Stimulated activated CD4-positive, alpha-beta T cell treated with anti-CD3 and anti-CD28 coated beads, Interleukin-15, amount 100 ng/mL, for 24 hours (primary cell): ENCODE measurements around the gene PTOV1.
"Not testable (repeated sequence)": the region's sequence is repeated elsewhere in the genome, so short reads cannot be mapped to it uniquely, and the experiment has no call there.

Source experiments
- DNase-seq: peaks from one replicate; pipeline ENCODE4 v3.0.0-alpha.2; 2020

Gene PTOV1

GRCh38 chr19:49818649-49819370 is 32.1 kb upstream of the PTOV1 start:
- DNase-seq = no peak

GRCh38 chr19:49819452-49820115 is 31.4 kb upstream of the PTOV1 start:
- not testable (repeated sequence) for DNase-seq

DNA sequence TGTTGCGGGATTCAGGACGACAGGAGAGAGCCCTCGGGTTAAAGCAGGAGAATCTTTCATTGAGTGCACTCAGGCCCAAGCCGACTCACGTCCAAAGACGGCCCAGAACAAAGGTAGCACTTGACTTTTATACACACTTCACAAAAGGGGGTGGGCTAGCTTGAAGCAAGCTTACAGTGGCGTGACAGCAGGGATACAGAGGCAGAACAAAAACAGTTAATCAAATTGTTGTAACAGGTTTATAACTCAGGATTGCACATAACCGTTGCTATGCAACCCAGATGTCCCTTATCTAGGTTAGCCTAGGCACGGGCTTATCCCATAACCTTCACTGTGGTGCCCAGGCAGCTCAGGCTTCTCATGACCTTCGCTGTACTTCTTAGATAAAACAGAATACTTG is 30.8 kb upstream of the PTOV1 start:
- DNase-seq = no peak

- no peak for DNase-seq
These were observed 27.5 kb upstream of the PTOV1 start for GRCh38 chr19:49823472-49823871.

DNA sequence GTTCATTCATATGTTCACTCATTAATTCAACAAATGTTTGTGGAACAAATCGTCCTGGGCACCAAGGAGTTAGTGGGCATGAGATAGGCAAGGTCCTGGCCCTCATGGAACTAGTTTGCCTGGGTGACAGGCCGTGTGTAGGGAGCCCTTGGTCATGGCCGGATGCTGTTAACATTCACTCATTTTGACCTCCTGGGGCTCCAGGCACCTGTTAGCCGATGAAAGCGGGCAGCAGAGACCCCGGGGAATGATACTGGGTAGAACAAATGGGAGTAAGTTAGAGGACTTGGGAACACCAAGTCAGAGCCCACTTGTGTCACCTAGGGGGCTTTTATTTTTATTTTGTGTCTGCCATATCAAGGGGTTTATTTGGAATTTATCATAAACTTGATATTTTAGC is 26.3 kb upstream of the PTOV1 start:
- no peak for DNase-seq

DNA sequence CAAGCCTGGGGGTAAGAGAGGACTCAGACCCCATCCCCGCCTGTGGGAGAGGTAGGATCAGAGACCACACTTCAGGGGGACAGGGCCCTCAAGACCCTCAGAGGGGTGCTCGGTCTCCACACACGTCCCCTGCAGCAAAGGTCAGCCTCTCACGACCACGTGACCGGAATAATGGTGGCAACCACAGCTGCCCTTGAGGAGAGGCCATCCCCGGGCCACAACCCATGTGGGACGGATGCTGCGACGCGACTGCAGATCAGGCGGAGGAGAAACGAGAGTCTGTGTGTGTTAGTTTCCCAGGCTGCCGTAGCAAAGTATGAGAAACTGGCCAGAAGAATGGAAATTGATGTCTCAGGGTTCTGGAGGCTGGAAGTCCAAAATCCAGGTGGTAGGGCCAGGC is 23.9 kb upstream of the PTOV1 start:
- no peak for DNase-seq

DNA sequence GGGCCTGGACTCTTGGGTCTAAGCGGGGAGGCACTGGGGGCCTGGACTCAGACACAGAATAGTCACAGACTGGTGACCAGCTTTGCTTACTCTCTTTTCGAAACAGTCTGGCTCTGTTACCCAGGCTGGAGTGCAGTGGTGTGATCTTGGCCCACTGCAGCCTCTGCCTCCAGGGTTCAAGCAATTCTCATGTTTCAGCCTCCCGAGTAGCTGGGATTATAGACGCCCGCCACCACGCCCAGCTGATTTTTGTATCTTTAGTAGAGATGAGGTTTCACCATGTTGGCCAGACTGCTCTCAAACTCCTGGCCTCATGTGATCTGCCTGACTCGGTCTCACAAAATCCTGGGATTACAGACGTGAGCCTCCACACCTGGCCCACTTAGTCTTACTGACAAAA is 21.8 kb upstream of the PTOV1 start:
- no peak for DNase-seq

- no peak for DNase-seq
These were observed 21.2 kb upstream of the PTOV1 start for GRCh38 chr19:49829721-49830120.

DNA sequence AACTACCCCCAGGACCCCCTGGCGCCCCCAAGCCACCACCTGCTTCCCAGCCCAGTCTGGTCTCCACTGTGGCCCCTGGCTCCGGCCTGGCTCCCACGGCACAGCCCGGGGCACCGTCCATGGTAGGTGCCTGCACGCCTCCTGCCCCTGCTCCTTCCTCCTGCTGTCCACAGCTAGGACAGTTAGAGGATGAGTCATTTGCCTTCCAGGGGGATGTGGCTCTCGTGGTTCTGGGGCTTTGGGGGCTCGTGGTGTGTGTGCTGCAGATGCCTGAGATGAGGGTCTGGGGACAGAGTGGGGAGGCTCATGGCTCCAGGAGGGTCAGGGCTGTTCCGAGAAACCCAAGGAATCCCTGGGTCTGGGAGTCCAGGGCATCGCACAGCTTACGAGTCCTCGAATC is 20.2 kb upstream of the PTOV1 start:
- DNase-seq = no peak

DNA sequence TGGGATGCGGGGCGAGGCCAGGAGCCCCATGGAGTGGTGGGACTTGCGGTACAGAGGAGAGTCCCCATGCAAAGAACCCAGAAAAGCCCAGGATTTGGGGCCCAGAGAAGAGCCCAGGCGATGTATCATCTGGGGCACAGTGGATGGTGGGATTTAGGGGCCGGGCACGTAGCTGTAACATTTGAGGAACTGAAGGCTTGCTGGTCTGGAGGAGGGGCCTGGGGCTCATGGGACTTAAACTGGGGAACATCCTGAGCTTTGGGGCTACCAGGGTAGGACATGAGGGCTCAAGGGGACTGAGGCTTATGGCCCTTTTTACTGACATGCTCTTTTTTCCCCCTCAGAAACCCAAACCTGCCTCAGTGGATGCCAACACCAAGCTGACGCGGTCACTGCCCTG is 19.4 kb upstream of the PTOV1 start:
- no peak for DNase-seq

GRCh38 chr19:49832556-49832955 is 18.4 kb upstream of the PTOV1 start:
- DNase-seq = no peak

GRCh38 chr19:49833599-49833998 is 17.4 kb upstream of the PTOV1 start:
- no peak for DNase-seq

DNA sequence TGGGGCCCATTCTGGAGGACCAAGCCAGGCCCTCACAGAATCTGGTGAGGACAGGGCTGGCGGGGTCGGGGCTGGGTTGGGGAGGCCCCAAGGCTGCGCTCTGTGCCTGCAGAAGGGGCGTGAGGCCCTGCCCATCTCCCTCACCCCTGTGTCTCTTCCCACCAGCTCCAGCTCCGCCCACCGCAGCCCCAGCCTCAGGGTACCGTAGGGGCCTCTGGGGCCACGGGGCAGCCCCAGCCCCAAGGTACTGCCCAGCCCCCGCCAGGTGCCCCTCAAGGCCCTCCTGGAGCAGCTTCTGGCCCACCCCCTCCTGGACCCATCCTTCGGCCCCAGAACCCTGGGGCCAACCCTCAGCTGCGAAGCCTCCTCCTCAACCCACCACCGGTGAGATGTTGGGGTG is 15.4 kb upstream of the PTOV1 start:
- DNase-seq = no peak

DNA sequence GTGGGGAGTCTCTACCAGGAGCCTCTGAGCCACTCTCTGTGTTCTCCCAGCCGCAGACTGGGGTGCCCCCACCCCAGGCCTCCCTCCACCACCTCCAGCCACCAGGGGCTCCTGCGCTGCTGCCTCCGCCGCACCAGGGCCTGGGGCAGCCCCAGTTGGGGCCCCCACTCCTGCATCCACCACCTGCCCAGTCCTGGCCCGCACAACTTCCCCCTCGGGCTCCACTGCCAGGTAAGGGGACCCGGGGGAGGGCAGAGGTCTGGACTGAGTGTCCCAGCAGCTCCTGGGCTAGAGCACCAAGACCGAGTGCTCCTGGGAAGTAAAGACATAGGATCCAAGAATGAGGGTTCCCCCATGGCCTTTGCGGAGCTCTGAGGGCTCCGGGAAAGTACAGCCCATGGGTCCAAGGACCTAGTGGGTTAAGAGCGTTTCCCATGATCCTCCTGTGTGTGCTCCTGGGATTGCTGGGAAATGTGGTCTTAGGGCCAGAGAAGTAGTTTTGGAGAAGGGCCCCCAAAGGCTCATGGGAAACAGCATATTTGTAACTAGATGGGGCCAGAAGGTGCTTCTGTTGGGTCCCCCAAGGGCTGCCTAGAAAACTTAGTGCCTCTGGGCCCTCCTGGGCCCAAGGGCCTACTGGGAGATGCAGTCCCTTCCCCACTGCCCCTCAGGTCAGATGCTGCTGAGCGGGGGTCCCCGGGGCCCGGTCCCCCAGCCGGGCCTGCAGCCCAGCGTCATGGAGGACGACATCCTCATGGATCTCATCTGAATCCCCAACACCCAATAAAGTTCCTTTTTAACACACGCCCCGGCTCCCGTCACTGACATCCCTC is 14.6 kb upstream of the PTOV1 start:
- DNase-seq = no peak

DNA sequence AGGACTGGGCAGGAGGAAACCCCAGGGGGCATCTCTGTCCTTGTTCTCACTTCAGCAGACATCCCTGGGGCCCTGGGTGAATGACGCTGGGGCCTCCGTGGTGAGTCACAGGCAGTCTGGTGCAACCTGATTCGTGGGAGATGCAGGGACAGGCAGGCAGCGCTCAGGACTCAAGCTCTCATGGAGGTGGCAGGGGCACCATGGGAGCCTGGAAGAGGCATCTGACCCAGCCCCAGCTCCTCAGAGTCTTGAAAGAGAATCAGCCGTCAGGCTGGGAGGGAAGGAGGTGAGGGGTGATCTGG is 14.0 kb upstream of the PTOV1 start:
- DNase-seq = no peak

DNA sequence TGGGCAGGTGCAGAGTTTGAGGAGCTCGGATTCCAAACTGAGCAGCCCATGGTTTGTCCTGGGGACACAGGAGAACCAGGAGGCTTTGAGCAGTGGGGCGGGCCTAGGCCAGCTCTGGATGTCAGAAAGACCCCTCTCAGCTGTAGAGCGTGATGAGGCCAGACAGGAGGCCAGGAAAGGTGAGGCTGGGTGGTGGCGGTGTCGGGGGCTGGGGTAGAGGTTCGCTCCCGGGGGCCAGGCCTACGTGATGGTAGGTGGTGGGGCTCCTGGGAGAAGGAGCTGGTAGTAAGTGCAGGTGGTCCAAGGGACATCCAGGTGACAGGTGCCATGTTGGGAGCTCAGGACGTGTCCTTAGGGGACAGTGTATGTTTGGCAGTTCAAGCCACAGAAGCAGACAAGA is 13.5 kb upstream of the PTOV1 start:
- DNase-seq = no peak

- no peak for DNase-seq
These were observed 11.9 kb upstream of the PTOV1 start for GRCh38 chr19:49838885-49839588.

DNA sequence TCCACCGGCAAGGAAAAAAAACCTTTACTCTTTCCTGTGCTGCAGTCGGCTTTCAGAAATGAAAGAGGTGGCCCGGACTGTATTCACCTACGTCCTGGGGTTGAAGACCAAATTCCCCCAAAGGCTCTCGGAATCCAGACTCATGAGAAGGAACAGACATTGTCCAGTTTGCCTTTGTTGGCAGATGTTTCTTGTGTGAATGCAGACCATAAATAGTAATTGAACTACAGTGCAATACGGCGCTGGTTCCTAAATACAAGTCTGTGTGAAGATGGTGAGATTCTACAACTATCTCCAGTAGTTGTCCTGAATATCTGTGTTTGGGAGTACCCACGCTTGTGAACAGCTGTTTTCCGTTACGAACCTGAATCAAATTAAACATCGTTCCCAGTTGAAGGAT is 11.2 kb upstream of the PTOV1 start:
- DNase-seq = no peak

GRCh38 chr19:49840321-49840720 is 10.6 kb upstream of the PTOV1 start:
- no peak for DNase-seq

DNA sequence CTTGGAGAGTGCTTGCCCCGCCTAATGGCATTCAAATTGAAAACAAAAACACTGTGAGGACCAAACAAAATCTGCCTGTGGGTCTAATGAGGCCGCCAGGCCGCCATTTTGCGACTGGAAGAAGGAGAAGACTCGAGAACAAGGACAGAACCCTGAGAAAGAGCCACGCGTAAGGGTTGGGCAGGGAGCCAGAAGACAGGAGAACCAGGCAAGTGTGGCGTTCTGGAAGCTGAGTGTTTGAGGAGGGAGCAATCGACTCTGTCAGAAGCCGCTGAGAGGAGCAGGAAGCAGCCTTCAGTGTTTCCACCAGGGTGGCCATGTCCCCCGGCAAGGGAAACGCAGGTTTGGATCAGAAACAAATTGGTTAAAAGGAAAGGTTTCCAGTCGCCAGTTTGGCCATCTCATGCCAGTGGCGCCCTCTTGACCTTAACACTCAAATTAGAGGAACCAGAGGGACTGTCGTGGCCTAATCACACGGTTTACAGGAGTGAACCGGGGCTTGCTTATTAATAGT is 10.2 kb upstream of the PTOV1 start:
- no peak for DNase-seq

DNA sequence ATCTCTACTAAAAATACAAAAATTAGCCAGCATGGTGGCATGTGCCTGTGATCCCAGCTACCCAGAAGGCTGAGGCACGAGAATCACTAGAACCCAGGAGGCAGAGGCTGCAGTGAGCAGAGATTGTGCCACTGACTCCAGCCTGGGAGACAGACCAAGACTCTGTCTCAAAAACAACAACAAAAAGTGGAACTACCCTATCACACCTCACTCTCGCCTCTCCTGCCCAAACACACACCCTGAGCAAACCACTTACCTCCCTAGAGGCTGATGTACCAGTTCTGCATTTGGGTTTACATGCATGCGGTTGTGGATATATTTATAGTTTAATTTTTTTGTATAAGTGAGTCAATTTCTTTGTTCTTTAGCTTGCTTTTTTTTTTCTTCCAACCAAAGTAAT is 7.7 kb upstream of the PTOV1 start:
- DNase-seq = no peak

DNA sequence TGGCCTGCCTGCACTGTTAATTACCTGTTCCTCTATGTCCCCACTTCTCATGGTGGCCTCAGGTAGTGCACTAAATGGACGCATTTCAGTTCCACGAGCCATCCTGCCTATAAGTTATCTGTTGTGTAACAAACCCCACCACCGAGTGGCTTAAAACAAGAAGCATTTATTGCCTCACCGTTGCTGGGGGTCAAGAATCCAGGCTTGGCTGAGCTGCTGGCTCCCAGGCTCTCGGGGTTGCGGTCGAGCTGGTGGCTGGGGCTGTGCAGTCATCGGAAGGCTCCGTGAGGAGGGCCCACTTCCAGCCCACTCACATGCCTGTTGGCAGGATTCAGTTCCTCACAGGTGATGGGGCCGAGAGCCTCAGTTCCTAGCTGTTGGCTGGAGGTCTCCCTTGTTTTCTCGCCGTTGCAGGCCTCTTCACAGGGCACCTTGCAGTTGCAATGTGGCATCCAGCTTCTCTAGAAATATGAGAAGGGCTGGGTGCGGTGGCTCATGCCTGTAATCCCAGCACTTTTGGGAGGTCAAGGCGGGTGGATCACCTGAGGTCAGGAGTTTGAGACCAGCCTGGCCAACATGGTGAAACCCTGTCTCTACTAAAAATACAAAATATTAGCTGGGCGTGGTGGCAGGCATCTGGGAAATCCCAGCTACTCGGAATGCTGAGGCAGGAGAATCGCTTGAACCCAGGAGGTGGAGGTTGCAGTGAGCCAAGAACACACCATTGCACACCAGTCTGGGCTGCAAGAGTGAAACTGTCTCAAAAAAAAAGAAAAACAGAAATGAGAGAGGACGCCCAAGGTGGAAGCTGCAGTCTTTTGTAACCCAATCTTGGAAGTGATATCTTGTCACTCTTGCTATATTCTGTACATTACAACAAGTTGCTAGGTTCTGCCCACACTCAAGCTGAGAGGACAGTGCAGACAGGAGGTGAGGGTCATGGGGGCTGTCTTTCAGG is 6.5 kb upstream of the PTOV1 start:
- no peak for DNase-seq
